Brain microvascular endothelial cell (primary cell): ENCODE measurements around the gene COL11A2.

Source experiments
- DNase-seq: peaks from one replicate; pipeline ENCODE4 v3.0.0-alpha.2; 2020
- H3K27ac ChIP-seq: fragments of 250-450 bp; sonication (Bioruptor Pico); 2 replicates; pipeline ENCODE4 v1.5.1; 2020; ENCODE audit warnings: mild to moderate bottlenecking, moderate library complexity
- H3K27me3 ChIP-seq: fragments of 250-450 bp; sonication (Bioruptor Pico); replicated peaks from 2 replicates; pipeline ENCODE4 v1.5.1; 2020; ENCODE audit warnings: mild to moderate bottlenecking
- H3K36me3 ChIP-seq: fragments of 250-450 bp; sonication (Bioruptor Pico); replicated peaks from 2 replicates; pipeline ENCODE4 v1.5.1; 2020; ENCODE audit warnings: mild to moderate bottlenecking
- H3K4me3 ChIP-seq: 2 replicates; pipeline ENCODE4 v1.5.1; 2011; ENCODE audit warnings: low read depth, mild to moderate bottlenecking, control low read depth, low read length, moderate library complexity
- in situ Hi-C: cut with HindIII; loops from 2 replicates; pipeline ENCODE4 v1.10.0; 2017; ENCODE audit warnings: low sequenced_read_pairs, low pct_ligation_motif_present
- TF ChIP-seq, protein P1 (sequence below): IDR thresholded peaks from 2 replicates; pipeline ENCODE4 v1.5.1; 2011; ENCODE audit warnings: low read depth, mild to moderate bottlenecking, moderate library complexity, low read length, control low read depth, inconsistent platforms; ENCODE audit errors: missing control alignments

The COL11A2 gene

GRCh38 chr6:33213166-33213988 is 21.1 kb upstream of the COL11A2 start:
- Histone ChIP-seq H3K27ac (no peak overlapping the region), H3K4me3 (peak overlapping the region; percentile 56), H3K27me3 (no peaks in the 10 kb centered on the region), H3K36me3 (peaks cover 11% of the 10 kb centered on the region)
- in situ Hi-C loops = no loop called here
- no peak for DNase-seq
- TF ChIP-seq, protein P1, sequence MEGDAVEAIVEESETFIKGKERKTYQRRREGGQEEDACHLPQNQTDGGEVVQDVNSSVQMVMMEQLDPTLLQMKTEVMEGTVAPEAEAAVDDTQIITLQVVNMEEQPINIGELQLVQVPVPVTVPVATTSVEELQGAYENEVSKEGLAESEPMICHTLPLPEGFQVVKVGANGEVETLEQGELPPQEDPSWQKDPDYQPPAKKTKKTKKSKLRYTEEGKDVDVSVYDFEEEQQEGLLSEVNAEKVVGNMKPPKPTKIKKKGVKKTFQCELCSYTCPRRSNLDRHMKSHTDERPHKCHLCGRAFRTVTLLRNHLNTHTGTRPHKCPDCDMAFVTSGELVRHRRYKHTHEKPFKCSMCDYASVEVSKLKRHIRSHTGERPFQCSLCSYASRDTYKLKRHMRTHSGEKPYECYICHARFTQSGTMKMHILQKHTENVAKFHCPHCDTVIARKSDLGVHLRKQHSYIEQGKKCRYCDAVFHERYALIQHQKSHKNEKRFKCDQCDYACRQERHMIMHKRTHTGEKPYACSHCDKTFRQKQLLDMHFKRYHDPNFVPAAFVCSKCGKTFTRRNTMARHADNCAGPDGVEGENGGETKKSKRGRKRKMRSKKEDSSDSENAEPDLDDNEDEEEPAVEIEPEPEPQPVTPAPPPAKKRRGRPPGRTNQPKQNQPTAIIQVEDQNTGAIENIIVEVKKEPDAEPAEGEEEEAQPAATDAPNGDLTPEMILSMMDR = no peak

GRCh38 chr6:33212857-33213165 is 20.5 kb upstream of the COL11A2 start:
- H3K4me3 ChIP-seq = peak overlapping the region; percentile 56
- no peak overlapping the region for H3K27ac ChIP-seq
- H3K27me3 ChIP-seq = no peaks in the 10 kb centered on the region
- no peak for DNase-seq
- in situ Hi-C loops = no loop called here
- TF ChIP-seq, protein P1 = no peak
- peaks cover 11% of the 10 kb centered on the region for H3K36me3 ChIP-seq

GRCh38 chr6:33211666-33212422 is 19.6 kb upstream of the COL11A2 start:
- Histone ChIP-seq H3K4me3 (no peak overlapping the region), H3K27ac (no peak overlapping the region), H3K27me3 (no peaks in the 10 kb centered on the region), H3K36me3 (peaks cover 11% of the 10 kb centered on the region)
- in situ Hi-C loops = no loop called here
- TF ChIP-seq, protein P1 = no peak
- no peak for DNase-seq

DNA sequence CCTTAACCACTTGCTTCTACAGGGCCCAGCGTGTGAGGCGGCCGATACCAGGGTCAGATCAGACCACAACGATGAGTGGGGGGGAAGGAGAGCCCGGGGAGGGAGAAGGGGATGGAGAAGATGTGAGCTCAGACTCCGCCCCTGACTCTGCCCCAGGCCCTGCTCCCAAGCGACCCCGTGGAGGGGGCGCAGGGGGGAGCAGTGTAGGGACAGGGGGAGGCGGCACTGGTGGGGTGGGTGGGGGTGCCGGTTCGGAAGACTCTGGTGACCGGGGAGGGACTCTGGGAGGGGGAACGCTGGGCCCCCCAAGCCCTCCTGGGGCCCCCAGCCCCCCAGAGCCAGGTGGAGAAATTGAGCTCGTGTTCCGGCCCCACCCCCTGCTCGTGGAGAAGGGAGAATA is 18.9 kb upstream of the COL11A2 start:
- in situ Hi-C loops = no loop called here
- no peaks in the 10 kb centered on the region for H3K27me3 ChIP-seq
- no peak for DNase-seq
- no peak overlapping the region for H3K27ac ChIP-seq
- H3K4me3 ChIP-seq = no peak overlapping the region
- TF ChIP-seq, protein P1 = no peak
- peaks cover 11% of the 10 kb centered on the region for H3K36me3 ChIP-seq

- H3K36me3 ChIP-seq = peaks cover 11% of the 10 kb centered on the region
- TF ChIP-seq, protein P1 = no peak
- no peak overlapping the region for H3K27ac ChIP-seq
- DNase-seq = no peak
- H3K27me3 ChIP-seq = no peaks in the 10 kb centered on the region
- H3K4me3 ChIP-seq = no peak overlapping the region
- in situ Hi-C loops = no loop called here
Observed at GRCh38 chr6:33209856-33210255, 17.6 kb upstream of the COL11A2 start.
